ENCODE measurements around the gene RTN4R.
A peak's percentile ranks its signal among the peaks of the same experiment; 100 is the strongest.

Gene RTN4R

GRCh38 chr22:20196094-20196842 lies 71.8 kb downstream of the RTN4R start:
- ATAC-seq (no peak), DNase-seq (no peak)
- Mint-ChIP-seq H3K9me3 (no peaks in the 10 kb centered on the region), H3K4me3 (no peak overlapping the region), H3K27me3 (no peaks in the 10 kb centered on the region), H3K27ac (peak overlapping the region in 1 of 2 donors; percentile 37), H3K4me1 (no peaks in the 10 kb centered on the region)

- Mint-ChIP-seq H3K4me1 (peaks cover 3% of the 10 kb centered on the region), H3K4me3 (no peak overlapping the region), H3K27me3 (no peaks in the 10 kb centered on the region), H3K9me3 (no peaks in the 10 kb centered on the region), H3K27ac (peak overlapping the region in 1 of 2 donors; percentile 48)
- no peak for ATAC-seq
- no peak for DNase-seq
These were observed 73.2 kb downstream of the RTN4R start for GRCh38 chr22:20194681-20195593.

- DNase-seq (no peak), ATAC-seq (no peak)
- no peak overlapping the region for H3K27ac Mint-ChIP-seq
- no peaks in the 10 kb centered on the region for H3K9me3 Mint-ChIP-seq
- H3K4me3 Mint-ChIP-seq: no peak overlapping the region
- H3K27me3 Mint-ChIP-seq: no peaks in the 10 kb centered on the region
- peaks cover 7% of the 10 kb centered on the region for H3K4me1 Mint-ChIP-seq
These were observed 74.2 kb downstream of the RTN4R start for GRCh38 chr22:20193761-20194494.

- H3K27ac Mint-ChIP-seq: no peak overlapping the region
These were observed 75.0 kb downstream of the RTN4R start for GRCh38 chr22:20192972-20193760.

GRCh38 chr22:20192293-20192971 lies 75.7 kb downstream of the RTN4R start:
- no peak for ATAC-seq
- Mint-ChIP-seq H3K4me3 (no peak overlapping the region), H3K4me1 (peaks cover 7% of the 10 kb centered on the region), H3K9me3 (no peaks in the 10 kb centered on the region), H3K27ac (peak overlapping the region in 1 of 2 donors; percentile 48), H3K27me3 (no peaks in the 10 kb centered on the region)
- no peak for DNase-seq

More at GRCh38 chr22:20192972-20193760, 75.0 kb downstream of the RTN4R start:
- Mint-ChIP-seq H3K4me1 (peaks cover 7% of the 10 kb centered on the region), H3K4me3 (no peak overlapping the region), H3K9me3 (no peaks in the 10 kb centered on the region), H3K27me3 (no peaks in the 10 kb centered on the region)
- ATAC-seq (no peak), DNase-seq (no peak)

GRCh38 chr22:20191803-20192202 lies 76.3 kb downstream of the RTN4R start:
- no peaks in the 10 kb centered on the region for H3K9me3 Mint-ChIP-seq
- H3K4me1 Mint-ChIP-seq: peaks cover 7% of the 10 kb centered on the region
- no peaks in the 10 kb centered on the region for H3K27me3 Mint-ChIP-seq
- no peak overlapping the region for H3K4me3 Mint-ChIP-seq
- ATAC-seq (no peak), DNase-seq (no peak)
- H3K27ac Mint-ChIP-seq: no peak overlapping the region
